A549 (cell line): ENCODE results near the gene NCEH1. TPM values are rescaled to one million over a fixed set of nuclear protein-coding genes. Genes with fewer than 3 reads are reported as not detected.

Source experiments
- ATAC-seq, 2 experiments: fragments of 200-7000 bp in 1 of 2; fragments of >200 bp in 1 of 2; cut with Nextera tagmentation in 1 of 2; cut with Tn5 transposase in 1 of 2; 3 replicates each; pipeline versions ENCODE4 v1.8.0 to v1.9.1; 2018 to 2020; ENCODE audit warnings: mild to moderate bottlenecking in 1 of 2, moderate library complexity in 1 of 2
- CTCF ChIA-PET: fragments of 300-600 bp; sonication (Branson Sonifier 250); formaldehyde crosslinking; extraction: SDS; loops from one replicate; lab custom pipeline; 2021; ENCODE audit warnings: antibody characterized with exemption, inconsistent platforms; lab: Yijun Ruan, JAX
- POLR2A ChIA-PET: fragments of 350-600 bp; formaldehyde crosslinking; extraction: SDS; loops from one replicate; lab custom pipeline; 2021; ENCODE audit warnings: antibody characterized with exemption, inconsistent platforms; lab: Yijun Ruan, JAX
- DNase-seq, 2 experiments: peaks; one replicate each; pipeline versions ENCODE4 v3.0.0 to v3.0.0-alpha.2; 2011 to 2016; ENCODE audit warnings: low read depth in 1 of 2, low spot score in 1 of 2
- FAIRE-seq: peaks from 2 replicates; lab custom pipeline; 2011; peaks lifted over from hg19 to GRCh38; lab: Jason Lieb, UNC
- H3K27ac ChIP-seq, 2 experiments: fragments of >200 bp; sonication (Bioruptor Twin); formaldehyde crosslinking; 3 replicates each; pipeline ENCODE4 v1.5.1; 2016 to 2017
- H3K4me1 ChIP-seq: fragments of >200 bp; sonication (Bioruptor Twin); formaldehyde crosslinking; 3 replicates; pipeline ENCODE4 v1.6.1; 2016
- H3K4me2 ChIP-seq: fragments of >200 bp; sonication (Bioruptor Twin); formaldehyde crosslinking; 3 replicates; pipeline ENCODE4 v1.6.1; 2016
- H3K4me3 ChIP-seq: fragments of >200 bp; sonication (Bioruptor Twin); formaldehyde crosslinking; 3 replicates; pipeline ENCODE4 v1.5.1; 2016
- H3K9me3 ChIP-seq: fragments of >200 bp; sonication (Bioruptor Twin); formaldehyde crosslinking; 3 replicates; pipeline ENCODE4 v1.6.1; 2016
- CBX2 ChIP-seq: fragments of 200-600 bp; sonication (generic); IDR thresholded peaks from 2 replicates; pipeline ENCODE4 v1.6.1; 2016; ENCODE audit warnings: low read depth, mild to moderate bottlenecking, borderline replicate concordance
- CEBPB ChIP-seq, 2 experiments: fragments of >200 bp in 1 of 2; sonication (Bioruptor Twin) in 1 of 2; formaldehyde crosslinking in 1 of 2; IDR thresholded peaks; 2 replicates each; pipeline ENCODE4 v1.6.1; 2012 to 2016
- EHMT2 ChIP-seq: fragments of 200-600 bp; sonication (generic); IDR thresholded peaks from 2 replicates; pipeline ENCODE4 v1.6.1; 2016; ENCODE audit warnings: antibody characterized with exemption, low read depth, mild to moderate bottlenecking, moderate library complexity
- EP300 ChIP-seq, 2 experiments: fragments of >200 bp; sonication (Bioruptor Twin); formaldehyde crosslinking; IDR thresholded peaks; 2 replicates in 1 of 2; 3 replicates in 1 of 2; pipeline ENCODE4 v1.6.1; 2016 to 2017
- ESRRA ChIP-seq: fragments of 150-350 bp; IDR thresholded peaks from 2 replicates; pipeline ENCODE4 v1.6.1; 2014; ENCODE audit warnings: mild to moderate bottlenecking, low read length, borderline replicate concordance
- FOSB ChIP-seq: fragments of 250-450 bp; sonication (Bioruptor Pico); IDR thresholded peaks from 2 replicates; pipeline ENCODE4 v1.5.0; 2020; ENCODE audit warnings: mild to moderate bottlenecking, moderate library complexity
- FOXS1 ChIP-seq: fragments of 250-450 bp; sonication (Bioruptor Pico); IDR thresholded peaks from 2 replicates; pipeline ENCODE4 v1.5.0; 2020; ENCODE audit warnings: mild to moderate bottlenecking, moderate library complexity
- HDAC2 ChIP-seq: fragments of 200-600 bp; sonication (generic); IDR thresholded peaks from 2 replicates; pipeline ENCODE4 v1.6.1; 2016
- JUN ChIP-seq, 2 experiments: fragments of >200 bp; sonication (Bioruptor Twin); formaldehyde crosslinking; IDR thresholded peaks; 2 replicates in 1 of 2; 3 replicates in 1 of 2; pipeline ENCODE4 v1.6.1; 2016 to 2017
- MAZ ChIP-seq: fragments of 150-350 bp; IDR thresholded peaks from 2 replicates; pipeline ENCODE4 v1.6.1; 2014; ENCODE audit warnings: antibody characterized with exemption, low read depth, low read length, borderline replicate concordance
- NPAS2 ChIP-seq: fragments of 250-450 bp; sonication (Bioruptor Pico); IDR thresholded peaks from 2 replicates; pipeline ENCODE4 v1.8.0; 2022; ENCODE audit warnings: mild to moderate bottlenecking, moderate library complexity, borderline replicate concordance
- NR3C1 ChIP-seq: fragments of >200 bp; sonication (Bioruptor Twin); formaldehyde crosslinking; IDR thresholded peaks from 3 replicates; pipeline ENCODE4 v1.6.1; 2017
- RAD21 ChIP-seq, 2 experiments: fragments of >200 bp in 1 of 2; sonication (Bioruptor Twin) in 1 of 2; formaldehyde crosslinking in 1 of 2; IDR thresholded peaks in 1 of 2; conservative IDR thresholded peaks in 1 of 2; 2 replicates in 1 of 2; 3 replicates in 1 of 2; pipeline ENCODE4 v1.6.1; 2012 to 2018; ENCODE audit warnings: inconsistent platforms in 1 of 2
- RARB ChIP-seq: fragments of 250-450 bp; sonication (Bioruptor Pico); IDR thresholded peaks from 2 replicates; pipeline ENCODE4 v1.8.0; 2021; ENCODE audit warnings: mild to moderate bottlenecking, moderate library complexity
- RCOR1 ChIP-seq: fragments of 150-350 bp; IDR thresholded peaks from 2 replicates; pipeline ENCODE4 v1.6.1; 2014; ENCODE audit warnings: antibody characterized with exemption, low read length, low read depth
- RFX5 ChIP-seq: fragments of 450-650 bp; IDR thresholded peaks from 2 replicates; pipeline ENCODE4 v1.7.1; 2014; ENCODE audit warnings: antibody characterized with exemption, mild to moderate bottlenecking, moderate library complexity
- RNF2 ChIP-seq: fragments of 200-600 bp; sonication (generic); IDR thresholded peaks from 2 replicates; pipeline ENCODE4 v1.6.1; 2016; ENCODE audit warnings: low read depth, mild to moderate bottlenecking, antibody characterized with exemption, moderate library complexity, borderline replicate concordance
- SREBF2 ChIP-seq: fragments of 450-650 bp; IDR thresholded peaks from 2 replicates; pipeline ENCODE4 v1.6.1; 2014; ENCODE audit warnings: mild to moderate bottlenecking, moderate library complexity
- ZC3H11A ChIP-seq: fragments of 450-650 bp; IDR thresholded peaks from 2 replicates; pipeline ENCODE4 v1.6.1; 2014; ENCODE audit warnings: antibody characterized with exemption, mild to moderate bottlenecking
- WGBS: methylation state at CpG from one replicate; pipeline ENCODE4 v1.1.6; 2017; ENCODE audit errors: missing lambda C conversion rate; 5-methylcytosine and 5-hydroxymethylcytosine counted together
- polyA plus RNA-seq, 4 experiments: library from polyadenylated mRNA; depleted of rRNA in 3 of 4; stranded (reverse); fragments of >200 nt; fragmentation: RNase III in 1 of 4; extraction: RNeasy Plus Mini Kit Qiagen cat#74134 plus additional on column Dnase treatment in 1 of 4; gene quantifications; 2 replicates in 3 of 4; 3 replicates in 1 of 4; pipeline ENCODE4 v1.2.3, GENCODE V29; 2011 to 2017
- TF ChIP-seq, protein P1 (sequence below): fragments of 250-450 bp; sonication (Bioruptor Pico); IDR thresholded peaks from 2 replicates; pipeline ENCODE4 v1.5.0; 2020; ENCODE audit warnings: low read depth, mild to moderate bottlenecking, moderate library complexity
- TF ChIP-seq, protein P2 (sequence below): fragments of 200-600 bp; sonication (generic); IDR thresholded peaks from 2 replicates; pipeline ENCODE4 v1.6.1; 2016; ENCODE audit warnings: antibody characterized with exemption, mild to moderate bottlenecking, moderate library complexity
- TF ChIP-seq, protein P3 (sequence below): fragments of 150-350 bp; IDR thresholded peaks from 2 replicates; pipeline ENCODE4 v1.6.1; 2014; ENCODE audit warnings: low read depth, mild to moderate bottlenecking, low read length

Gene NCEH1
- polyA plus RNA-seq, 2 of the 4 experiments (the other 2 are of a cell fraction): 21.4 to 33.2 TPM

DNA sequence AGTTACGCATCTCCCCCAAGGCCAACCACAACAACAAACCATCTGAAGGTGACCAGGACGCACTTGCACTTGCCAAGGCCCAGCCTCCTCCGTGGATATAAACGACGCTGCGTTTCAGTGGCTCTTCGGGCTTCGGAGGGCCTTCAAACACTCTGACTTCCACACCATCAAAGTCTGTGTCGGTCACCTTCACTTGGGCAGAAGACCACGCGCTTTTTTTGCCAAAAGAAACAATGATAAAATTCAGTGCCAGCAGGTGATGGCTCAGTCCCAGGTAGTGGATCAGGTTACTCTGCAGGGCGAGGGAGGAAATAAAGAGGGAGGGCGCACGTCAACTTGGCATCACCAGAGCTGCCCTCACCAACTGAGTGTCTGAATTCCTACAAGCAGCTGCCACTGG is 63.0 kb downstream of the NCEH1 start:
- ChIA-PET POLR2A (no interaction called here), CTCF (interaction anchor here (1.0 kb wide), 1 partner anchor 25 kb away, joined by 3 read pairs; no protein-coding TSS in a partner anchor)
- TF ChIP-seq RAD21 (conservative IDR thresholded peaks at IDR 0.05 in 1 of 2, IDR thresholded peaks at IDR 0.05 in 1 of 2) (no peak), EHMT2 (no peak), NR3C1 (no peak), RFX5 (no peak), CBX2 (no peak), FOSB (CRISPR knock-in tag) (no peak), ESRRA (no peak), RNF2 (no peak), ZC3H11A (no peak), EP300 (IDR thresholded peaks at IDR 0.05) (no peak), RCOR1 (no peak)
- TF ChIP-seq, protein P1, sequence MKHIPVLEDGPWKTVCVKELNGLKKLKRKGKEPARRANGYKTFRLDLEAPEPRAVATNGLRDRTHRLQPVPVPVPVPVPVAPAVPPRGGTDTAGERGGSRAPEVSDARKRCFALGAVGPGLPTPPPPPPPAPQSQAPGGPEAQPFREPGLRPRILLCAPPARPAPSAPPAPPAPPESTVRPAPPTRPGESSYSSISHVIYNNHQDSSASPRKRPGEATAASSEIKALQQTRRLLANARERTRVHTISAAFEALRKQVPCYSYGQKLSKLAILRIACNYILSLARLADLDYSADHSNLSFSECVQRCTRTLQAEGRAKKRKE (CRISPR knock-in tag): no peak
- TF ChIP-seq, protein P2, sequence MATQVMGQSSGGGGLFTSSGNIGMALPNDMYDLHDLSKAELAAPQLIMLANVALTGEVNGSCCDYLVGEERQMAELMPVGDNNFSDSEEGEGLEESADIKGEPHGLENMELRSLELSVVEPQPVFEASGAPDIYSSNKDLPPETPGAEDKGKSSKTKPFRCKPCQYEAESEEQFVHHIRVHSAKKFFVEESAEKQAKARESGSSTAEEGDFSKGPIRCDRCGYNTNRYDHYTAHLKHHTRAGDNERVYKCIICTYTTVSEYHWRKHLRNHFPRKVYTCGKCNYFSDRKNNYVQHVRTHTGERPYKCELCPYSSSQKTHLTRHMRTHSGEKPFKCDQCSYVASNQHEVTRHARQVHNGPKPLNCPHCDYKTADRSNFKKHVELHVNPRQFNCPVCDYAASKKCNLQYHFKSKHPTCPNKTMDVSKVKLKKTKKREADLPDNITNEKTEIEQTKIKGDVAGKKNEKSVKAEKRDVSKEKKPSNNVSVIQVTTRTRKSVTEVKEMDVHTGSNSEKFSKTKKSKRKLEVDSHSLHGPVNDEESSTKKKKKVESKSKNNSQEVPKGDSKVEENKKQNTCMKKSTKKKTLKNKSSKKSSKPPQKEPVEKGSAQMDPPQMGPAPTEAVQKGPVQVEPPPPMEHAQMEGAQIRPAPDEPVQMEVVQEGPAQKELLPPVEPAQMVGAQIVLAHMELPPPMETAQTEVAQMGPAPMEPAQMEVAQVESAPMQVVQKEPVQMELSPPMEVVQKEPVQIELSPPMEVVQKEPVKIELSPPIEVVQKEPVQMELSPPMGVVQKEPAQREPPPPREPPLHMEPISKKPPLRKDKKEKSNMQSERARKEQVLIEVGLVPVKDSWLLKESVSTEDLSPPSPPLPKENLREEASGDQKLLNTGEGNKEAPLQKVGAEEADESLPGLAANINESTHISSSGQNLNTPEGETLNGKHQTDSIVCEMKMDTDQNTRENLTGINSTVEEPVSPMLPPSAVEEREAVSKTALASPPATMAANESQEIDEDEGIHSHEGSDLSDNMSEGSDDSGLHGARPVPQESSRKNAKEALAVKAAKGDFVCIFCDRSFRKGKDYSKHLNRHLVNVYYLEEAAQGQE: no peak
- 95% methylated on average over 14 of the region's 14 CpGs for WGBS
- ATAC-seq (no peak), FAIRE-seq (no peak), DNase-seq (no peak)
- H3K27ac ChIP-seq: no peak overlapping the region
- H3K4me1 ChIP-seq: peaks cover 28% of the 10 kb centered on the region
- H3K9me3 ChIP-seq: no peaks in the 10 kb centered on the region
- H3K4me2 ChIP-seq: no peak overlapping the region
- H3K4me3 ChIP-seq: no peak overlapping the region

DNA sequence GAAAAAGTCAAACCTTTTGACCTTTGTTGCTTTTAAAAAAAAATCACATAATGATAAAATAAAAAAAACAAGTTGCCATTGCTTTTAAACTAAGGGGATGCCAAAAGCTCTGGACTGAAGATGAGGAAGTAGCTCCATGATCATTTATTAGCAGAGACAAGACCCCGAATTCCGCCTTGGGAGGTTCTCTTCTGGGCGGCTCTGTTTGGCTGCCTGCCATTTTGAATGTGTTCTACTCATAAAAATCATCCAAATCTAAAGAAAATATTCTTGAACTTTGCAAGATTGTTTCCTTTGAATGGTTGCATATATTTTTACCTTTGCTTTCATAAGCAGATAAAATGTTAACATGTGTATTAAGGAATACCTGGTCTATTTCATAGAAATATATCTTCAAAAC is 63.8 kb downstream of the NCEH1 start:
- WGBS: 86% methylated on average over 3 of the region's 3 CpGs
- H3K27ac ChIP-seq: no peak overlapping the region
- no peaks in the 10 kb centered on the region for H3K9me3 ChIP-seq
- POLR2A ChIA-PET: no interaction called here
- ATAC-seq: no peak
- no peak for FAIRE-seq
- DNase-seq: no peak
- CTCF ChIA-PET: interaction anchor here (1.6 kb wide), 1 partner anchor 22 kb away, joined by 3 read pairs; no protein-coding TSS in a partner anchor
- peak overlapping the region; percentile 8; the same call in 1 of the 3 replicates for H3K4me2 ChIP-seq
- no peak for TF ChIP-seq EHMT2
- no peak for TF ChIP-seq CEBPB (IDR thresholded peaks at IDR 0.05)
- TF ChIP-seq, protein P3, sequence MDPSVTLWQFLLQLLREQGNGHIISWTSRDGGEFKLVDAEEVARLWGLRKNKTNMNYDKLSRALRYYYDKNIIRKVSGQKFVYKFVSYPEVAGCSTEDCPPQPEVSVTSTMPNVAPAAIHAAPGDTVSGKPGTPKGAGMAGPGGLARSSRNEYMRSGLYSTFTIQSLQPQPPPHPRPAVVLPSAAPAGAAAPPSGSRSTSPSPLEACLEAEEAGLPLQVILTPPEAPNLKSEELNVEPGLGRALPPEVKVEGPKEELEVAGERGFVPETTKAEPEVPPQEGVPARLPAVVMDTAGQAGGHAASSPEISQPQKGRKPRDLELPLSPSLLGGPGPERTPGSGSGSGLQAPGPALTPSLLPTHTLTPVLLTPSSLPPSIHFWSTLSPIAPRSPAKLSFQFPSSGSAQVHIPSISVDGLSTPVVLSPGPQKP: no peak
- no peak for TF ChIP-seq JUN (IDR thresholded peaks at IDR 0.05)
- no peak for TF ChIP-seq FOXS1
- TF ChIP-seq HDAC2: no peak
- no peak for TF ChIP-seq MAZ
- no peak for TF ChIP-seq SREBF2
- TF ChIP-seq, protein P1 (CRISPR knock-in tag): no peak
- no peak for TF ChIP-seq RARB (CRISPR knock-in tag)
- TF ChIP-seq NPAS2 (CRISPR knock-in tag): no peak
- H3K4me1 ChIP-seq: peaks cover 28% of the 10 kb centered on the region
- no peak overlapping the region for H3K4me3 ChIP-seq
